Liver (tissue), 3 donors: ENCODE data around the gene GUCD1.

Experiments
- CTCF ChIP-seq: fragments of 150-350 bp; IDR thresholded peaks from 2 replicates; pipeline ENCODE4 v1.5.1; 2017; ENCODE audit warnings: improper control_type of control experiment, low read depth, low read length; ENCODE audit not compliant: missing input control
- EGR1 ChIP-seq, 2 donors: IDR thresholded peaks; 2 replicates each; pipeline ENCODE4 v1.6.1; 2016 to 2018; ENCODE audit warnings: antibody characterized with exemption in 2 of 2, low read depth in 2 of 2
- GABPA ChIP-seq, 2 donors: IDR thresholded peaks in 1 of 2; conservative IDR thresholded peaks in 1 of 2; 2 replicates each; pipeline ENCODE4 v1.6.1; 2016; ENCODE audit warnings: antibody characterized with exemption in 2 of 2, mild to moderate bottlenecking in 1 of 2, moderate library complexity in 1 of 2
- HNF4G ChIP-seq: IDR thresholded peaks from 2 replicates; pipeline ENCODE4 v1.6.1; 2016; ENCODE audit warnings: antibody characterized with exemption
- JUND ChIP-seq, 2 donors: IDR thresholded peaks; 2 replicates each; pipeline ENCODE4 v1.6.1; 2016; ENCODE audit warnings: antibody characterized with exemption in 2 of 2
- MAX ChIP-seq: IDR thresholded peaks from 2 replicates; pipeline ENCODE4 v1.6.1; 2016; ENCODE audit warnings: antibody characterized with exemption
- NR2F2 ChIP-seq: IDR thresholded peaks from 2 replicates; pipeline ENCODE4 v1.6.1; 2016; ENCODE audit warnings: antibody characterized with exemption
- RAD21 ChIP-seq, 2 donors: IDR thresholded peaks; 2 replicates each; pipeline ENCODE4 v1.6.1; 2016; ENCODE audit warnings: antibody characterized with exemption in 2 of 2, mild to moderate bottlenecking in 2 of 2
- REST ChIP-seq: IDR thresholded peaks from 2 replicates; pipeline ENCODE4 v1.6.1; 2016; ENCODE audit warnings: antibody characterized with exemption, mild to moderate bottlenecking
- SP1 ChIP-seq: IDR thresholded peaks from 2 replicates; pipeline ENCODE4 v1.6.1; 2018; ENCODE audit warnings: antibody characterized with exemption, mild to moderate bottlenecking
- TAF1 ChIP-seq: conservative IDR thresholded peaks from 2 replicates; pipeline ENCODE4 v1.6.1; 2016; ENCODE audit warnings: antibody characterized with exemption, mild to moderate bottlenecking
- YY1 ChIP-seq: IDR thresholded peaks from 2 replicates; pipeline ENCODE4 v1.6.1; 2016; ENCODE audit warnings: antibody characterized with exemption, mild to moderate bottlenecking
- ZBTB33 ChIP-seq: IDR thresholded peaks from 2 replicates; pipeline ENCODE4 v1.6.1; 2016; ENCODE audit warnings: antibody characterized with exemption
- TF ChIP-seq, protein P1 (sequence below): IDR thresholded peaks from 2 replicates; pipeline ENCODE4 v1.6.1; 2016; ENCODE audit warnings: antibody characterized with exemption
- donor health status: healthy.
- donor health status: healthy.

DNA sequence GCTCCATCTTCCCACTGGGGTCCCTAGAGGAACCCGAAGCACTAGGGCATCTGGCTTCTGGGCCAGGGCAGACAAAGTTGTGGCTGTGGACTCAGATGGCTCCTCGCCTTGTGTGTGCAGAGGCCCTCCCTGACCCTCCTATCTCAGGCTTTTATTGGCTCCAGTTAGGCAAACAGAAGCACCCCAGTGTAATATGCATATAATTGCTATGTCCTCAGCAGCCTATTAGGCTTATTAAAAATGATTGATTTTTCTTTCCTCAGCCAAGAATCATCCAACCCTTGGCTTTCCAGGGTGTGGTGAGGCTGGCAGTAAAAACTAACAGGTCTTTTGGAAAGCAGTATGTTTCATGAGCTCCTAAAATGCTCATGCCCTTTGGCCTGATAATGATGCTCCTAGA lies 37.5 kb downstream of the GUCD1 start:
- TF ChIP-seq RAD21 (IDR thresholded peaks at IDR 0.05): no peak
- TF ChIP-seq CTCF: no peak
- TF ChIP-seq HNF4G: no peak
- no peak for TF ChIP-seq TAF1
- TF ChIP-seq REST: no peak
- TF ChIP-seq ZBTB33: no peak
- TF ChIP-seq MAX: no peak
- TF ChIP-seq YY1: no peak
- TF ChIP-seq, protein P1, sequence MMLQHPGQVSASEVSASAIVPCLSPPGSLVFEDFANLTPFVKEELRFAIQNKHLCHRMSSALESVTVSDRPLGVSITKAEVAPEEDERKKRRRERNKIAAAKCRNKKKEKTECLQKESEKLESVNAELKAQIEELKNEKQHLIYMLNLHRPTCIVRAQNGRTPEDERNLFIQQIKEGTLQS: no peak
- TF ChIP-seq SP1: no peak
- TF ChIP-seq NR2F2: no peak
- TF ChIP-seq JUND (IDR thresholded peaks at IDR 0.05): no peak
- no peak for TF ChIP-seq GABPA (IDR thresholded peaks at IDR 0.05 in 1 of 2, conservative IDR thresholded peaks at IDR 0.05 in 1 of 2)
- no peak for TF ChIP-seq EGR1 (IDR thresholded peaks at IDR 0.05; ENCODE audit: low read depth in 2 of 2)
